H1 (cell line): ENCODE results near the gene ACTR8. TPM values are rescaled to one million over a fixed set of nuclear protein-coding genes. Genes with fewer than 3 reads are reported as not detected.

Experiments used
- CTCF ChIA-PET: fragments of 300-600 bp; sonication (Branson Sonifier 250); formaldehyde crosslinking; loops from one replicate; lab custom pipeline; 2021; ENCODE audit not compliant: partially characterized antibody; lab: Charles Lee
- POLR2A ChIA-PET: fragments of 300-600 bp; sonication (Branson Sonifier 250); formaldehyde crosslinking; loops from one replicate; lab custom pipeline; 2021; ENCODE audit warnings: inconsistent platforms; ENCODE audit not compliant: partially characterized antibody; lab: Charles Lee
- DNase-seq, 2 experiments: peaks; one replicate each; pipeline versions ENCODE4 v3.0.0 to v3.0.0-alpha.2; 2010 to 2022; ENCODE audit warnings: low spot score in 2 of 2, low read depth in 1 of 2, mixed read lengths in 1 of 2
- FAIRE-seq: peaks from 2 replicates; lab custom pipeline; 2011; peaks lifted over from hg19 to GRCh38; lab: Jason Lieb, UNC
- H2AFZ ChIP-seq: 2 replicates; pipeline ENCODE4 v1.8.1; 2012; ENCODE audit warnings: low read length, inconsistent platforms
- H2AK5ac ChIP-seq: 2 replicates; pipeline ENCODE4 v1.6.1; 2013; ENCODE audit warnings: low read depth, low read length
- H2BK120ac ChIP-seq: replicated peaks from 2 replicates; pipeline ENCODE3; 2013; ENCODE audit warnings: low read depth, low read length, inconsistent platforms
- H2BK12ac ChIP-seq: 2 replicates; pipeline ENCODE4 v1.6.1; 2013; ENCODE audit warnings: low read depth, low read length
- H2BK15ac ChIP-seq: 2 replicates; pipeline ENCODE4 v1.6.1; 2013; ENCODE audit warnings: low read length
- H2BK20ac ChIP-seq: 2 replicates; pipeline ENCODE4 v1.6.1; 2013; ENCODE audit warnings: low read length
- H2BK5ac ChIP-seq: 2 replicates; pipeline ENCODE4 v1.6.1; 2013; ENCODE audit warnings: low read depth, low read length
- H3K14ac ChIP-seq: 2 replicates; pipeline ENCODE4 v1.6.1; 2013; ENCODE audit warnings: inconsistent platforms; ENCODE audit not compliant: insufficient read length
- H3K18ac ChIP-seq: 2 replicates; pipeline ENCODE4 v1.6.1; 2013; ENCODE audit warnings: low read length; ENCODE audit errors: extremely low read depth
- H3K23ac ChIP-seq: 2 replicates; pipeline ENCODE4 v1.6.1; 2013; ENCODE audit warnings: inconsistent platforms; ENCODE audit not compliant: insufficient read length
- H3K23me2 ChIP-seq: 2 replicates; pipeline ENCODE4 v1.6.1; 2013; ENCODE audit warnings: low read depth, low read length
- H3K27ac ChIP-seq: 2 replicates; pipeline ENCODE4 v1.6.1; 2011; ENCODE audit warnings: low read depth, low read length, inconsistent platforms
- H3K27me3 ChIP-seq, 4 experiments: replicated peaks in 1 of 4; 1 replicate in 1 of 4; 2 replicates in 3 of 4; pipeline versions ENCODE4 v1.6.1 to v1.8.1; 2011 to 2013; ENCODE audit warnings: low read length in 3 of 4, mild to moderate bottlenecking in 3 of 4, inconsistent platforms in 2 of 4, mixed read lengths in 2 of 4, moderate library complexity in 1 of 4; ENCODE audit not compliant: control insufficient read depth in 3 of 4, insufficient read depth in 3 of 4; ENCODE audit errors: extremely low read depth in 1 of 4
- H3K36me3 ChIP-seq, 4 experiments: 2 replicates each; pipeline versions ENCODE4 v1.6.1 to v1.8.1; 2011 to 2013; ENCODE audit warnings: mild to moderate bottlenecking in 4 of 4, low read length in 3 of 4, moderate library complexity in 2 of 4, control low read depth in 1 of 4, inconsistent platforms in 1 of 4; ENCODE audit not compliant: insufficient read depth in 4 of 4, control insufficient read depth in 2 of 4
- H3K4ac ChIP-seq: replicated peaks from 2 replicates; pipeline ENCODE3; 2013; ENCODE audit warnings: low read length, low read depth, mixed read lengths, inconsistent platforms; ENCODE audit not compliant: insufficient read length
- H3K4me1 ChIP-seq, 4 experiments: replicated peaks in 1 of 4; 1 replicate in 1 of 4; 2 replicates in 3 of 4; pipeline versions ENCODE4 v1.6.1 to v1.8.1; 2011 to 2013; ENCODE audit warnings: low read length in 3 of 4, inconsistent platforms in 2 of 4, mixed read lengths in 1 of 4; ENCODE audit not compliant: insufficient read depth in 4 of 4, control insufficient read depth in 3 of 4
- H3K4me2 ChIP-seq, 2 experiments: 2 replicates each; pipeline versions ENCODE4 v1.6.1 to v1.8.1; 2011 to 2013; ENCODE audit warnings: low read depth in 2 of 2, low read length in 2 of 2, control low read depth in 1 of 2, inconsistent platforms in 1 of 2, mild to moderate bottlenecking in 1 of 2; ENCODE audit not compliant: insufficient read depth in 1 of 2
- H3K4me3 ChIP-seq, 4 experiments: fragments of 200-600, 300-600 bp in 1 of 4; sonication (generic), shearing (Covaris generic), sonication (Bioruptor Twin) in 1 of 4; 2 replicates each; pipeline versions ENCODE4 v1.5.1 to v1.8.1; 2011 to 2016; ENCODE audit warnings: low read length in 4 of 4, low read depth in 3 of 4, control low read depth in 2 of 4, inconsistent platforms in 2 of 4, mild to moderate bottlenecking in 2 of 4, mixed read lengths in 1 of 4, moderate library complexity in 1 of 4; ENCODE audit not compliant: insufficient read depth in 2 of 4; ENCODE audit errors: extremely low read depth in 1 of 4
- H3K56ac ChIP-seq: replicated peaks from 2 replicates; pipeline ENCODE3; 2013; ENCODE audit warnings: low read depth, mild to moderate bottlenecking, mixed read lengths, low read length, inconsistent platforms; ENCODE audit not compliant: insufficient read length
- H3K79me1 ChIP-seq: 2 replicates; pipeline ENCODE4 v1.6.1; 2013; ENCODE audit warnings: low read depth, low read length, control low read depth
- H3K79me2 ChIP-seq, 2 experiments: 2 replicates each; pipeline versions ENCODE4 v1.6.1 to v1.8.1; 2012 to 2013; ENCODE audit warnings: low read length in 2 of 2, mild to moderate bottlenecking in 2 of 2, inconsistent platforms in 1 of 2; ENCODE audit not compliant: insufficient read depth in 2 of 2, control insufficient read depth in 1 of 2
- H3K9ac ChIP-seq, 4 experiments: replicated peaks in 1 of 4; 1 replicate in 1 of 4; 2 replicates in 3 of 4; pipeline versions ENCODE4 v1.6.1 to v1.8.1; 2011 to 2013; ENCODE audit warnings: low read depth in 3 of 4, low read length in 3 of 4, control low read depth in 2 of 4, mild to moderate bottlenecking in 2 of 4, moderate library complexity in 2 of 4, inconsistent platforms in 1 of 4; ENCODE audit errors: extremely low read depth in 1 of 4
- H3K9me3 ChIP-seq, 2 experiments: 2 replicates each; pipeline versions ENCODE4 v1.6.1 to v1.8.1; 2012 to 2013; ENCODE audit warnings: mild to moderate bottlenecking in 2 of 2, moderate library complexity in 2 of 2, control low read depth in 1 of 2, inconsistent platforms in 1 of 2, low read depth in 1 of 2, low read length in 1 of 2, mixed read lengths in 1 of 2; ENCODE audit not compliant: insufficient read depth in 2 of 2
- H4K20me1 ChIP-seq, 2 experiments: replicated peaks in 1 of 2; 2 replicates each; pipeline versions ENCODE3 to v1.8.1; 2011 to 2013; ENCODE audit warnings: inconsistent platforms in 2 of 2, low read length in 2 of 2, mild to moderate bottlenecking in 1 of 2; ENCODE audit not compliant: insufficient read depth in 2 of 2, control insufficient read depth in 1 of 2
- H4K5ac ChIP-seq: 2 replicates; pipeline ENCODE4 v1.6.1; 2013; ENCODE audit warnings: low read length, low read depth, mixed read lengths, inconsistent platforms; ENCODE audit not compliant: insufficient read length
- H4K8ac ChIP-seq: 2 replicates; pipeline ENCODE4 v1.8.0; 2013; ENCODE audit warnings: mild to moderate bottlenecking, moderate library complexity, low read length, inconsistent platforms; ENCODE audit not compliant: insufficient read depth; ENCODE audit errors: extremely low read depth
- H4K91ac ChIP-seq: replicated peaks from 2 replicates; pipeline ENCODE3; 2013; ENCODE audit warnings: low read length, mixed read lengths, inconsistent platforms; ENCODE audit not compliant: insufficient read length
- CBX8 ChIP-seq: fragments of 300-800, 300-1000 bp; sonication (generic); IDR thresholded peaks from 2 replicates; pipeline ENCODE4 v1.7.1; 2016; ENCODE audit warnings: low read depth, low read length, borderline replicate concordance
- GTF2F1 ChIP-seq: IDR thresholded peaks from 2 replicates; pipeline ENCODE4 v1.6.1; 2012; ENCODE audit warnings: low read depth, low read length, improper control_type of control experiment, borderline replicate concordance
- RFX5 ChIP-seq: IDR thresholded peaks from 2 replicates; pipeline ENCODE4 v1.6.1; 2011; ENCODE audit warnings: low read depth, low read length, improper control_type of control experiment, borderline replicate concordance
- RNF2 ChIP-seq: fragments of 200-900, 300-1000 bp; sonication (generic); IDR thresholded peaks from 2 replicates; pipeline ENCODE4 v1.7.1; 2016; ENCODE audit warnings: borderline replicate concordance, low read depth, mild to moderate bottlenecking, antibody characterized with exemption, low read length; ENCODE audit not compliant: poor library complexity, severe bottlenecking; ENCODE audit errors: missing control alignments
- SP1 ChIP-seq: IDR thresholded peaks from 2 replicates; pipeline ENCODE4 v1.6.1; 2011; ENCODE audit warnings: low read depth, low read length
- SP4 ChIP-seq: IDR thresholded peaks from 2 replicates; pipeline ENCODE4 v1.6.1; 2012; ENCODE audit warnings: low read length, inconsistent platforms
- YY1 ChIP-seq: IDR thresholded peaks from 2 replicates; pipeline ENCODE4 v1.6.1; 2011; ENCODE audit warnings: low read depth, mild to moderate bottlenecking, low read length
- WGBS, 2 experiments: shearing (Covaris generic) in 1 of 2; methylation state at CpG; one replicate each; pipeline versions ENCODE4 v1.1.6 to v1.1.7; 2013 to 2015; ENCODE audit warnings: low lambda C conversion rate in 2 of 2, mixed read lengths in 2 of 2, inconsistent platforms in 1 of 2, low coverage in 1 of 2, missing lambda C conversion rate in 1 of 2; ENCODE audit not compliant: insufficient replicate concordance in 2 of 2, insufficient coverage in 1 of 2, insufficient read length in 1 of 2; ENCODE audit errors: extremely low coverage in 1 of 2, missing lambda C conversion rate in 1 of 2; 5-methylcytosine and 5-hydroxymethylcytosine counted together
- polyA plus RNA-seq, 7 experiments: library from polyadenylated mRNA; depleted of rRNA in 3 of 7; stranded (reverse) in 5 of 7; unstranded in 2 of 7; fragments of >200 nt in 5 of 7; fragments of 200-250 nt in 2 of 7; gene quantifications; 1 replicate in 5 of 7; 2 replicates in 1 of 7; 4 replicates in 1 of 7; pipeline versions ENCODE4 v1.2.1 to v1.2.3, GENCODE V29; 2011 to 2013; ENCODE audit warnings: missing spikeins in 2 of 7, mixed read lengths in 2 of 7
- total RNA-seq: library from RNA; stranded (reverse); fragmentation: NEBNext Ultra II Directional; extraction: Animal tissue kit (Norgen Biotek cat#: 25700); gene quantifications from 2 replicates; pipeline ENCODE4 v1.2.1, GENCODE V29; 2021
- TF ChIP-seq, protein P1 (sequence below): IDR thresholded peaks from 2 replicates; pipeline ENCODE4 v1.6.1; 2012; ENCODE audit warnings: inconsistent platforms

Gene ACTR8
- total and polyA plus RNA-seq, 2 of the 8 experiments (the other 6 are each of a cell fraction or from before 2014, with no cell fraction given): 8.3 to 26.9 TPM

DNA sequence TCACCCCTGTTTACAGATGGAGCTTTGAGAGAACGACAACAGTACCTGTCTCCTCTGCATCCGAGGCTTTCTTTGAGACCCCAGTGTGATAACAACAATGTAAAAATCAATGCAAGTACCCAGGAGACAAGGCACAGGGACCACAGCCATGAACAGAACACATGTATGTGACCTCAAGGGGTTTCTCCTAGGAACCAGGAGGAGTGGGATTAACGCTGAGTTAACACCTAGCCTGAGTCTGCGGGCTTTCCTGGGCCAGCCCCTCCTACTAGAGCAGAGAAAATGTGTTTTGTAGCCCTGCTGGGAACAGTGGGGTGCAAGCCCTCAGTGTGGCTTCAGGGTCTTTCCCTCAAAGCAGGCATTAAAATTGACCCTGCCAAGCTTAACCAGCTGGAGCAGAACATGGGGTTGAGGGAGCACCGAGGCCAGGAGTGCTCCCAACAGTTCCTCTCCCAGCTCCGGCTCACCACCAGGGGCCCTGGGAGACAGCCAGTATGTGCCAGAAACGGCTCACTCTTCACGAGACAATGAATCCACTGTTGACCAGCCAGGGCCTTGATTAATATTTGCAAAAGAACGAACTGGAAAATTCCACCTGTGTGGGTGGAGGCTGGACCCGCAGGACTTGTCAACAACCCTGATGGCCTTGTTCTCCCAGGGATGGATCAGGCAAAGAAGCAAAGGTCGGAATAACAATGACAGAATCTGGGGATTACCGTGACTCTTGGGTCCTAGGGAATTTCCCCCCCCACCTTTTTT, 39.3 kb downstream of the ACTR8 start:
- no peak overlapping the region for H3K23ac ChIP-seq
- peaks cover 12% of the 10 kb centered on the region for H3K79me1 ChIP-seq
- peak overlapping the region; percentile 15; the same call in 1 of the 2 replicates for H3K18ac ChIP-seq
- no peak overlapping the region for H2BK12ac ChIP-seq
- H2AK5ac ChIP-seq: no peak overlapping the region; the same call in 1 of the 2 replicates
- H4K5ac ChIP-seq: peak overlapping the region; percentile 10
- H3K27me3 ChIP-seq: peaks cover 3 to 11% (median 9%) of the 10 kb centered on the region in 4 experiments
- FAIRE-seq: no peak
- H2BK5ac ChIP-seq: no peak overlapping the region; the same call in 1 of the 2 replicates
- H2BK20ac ChIP-seq: no peak overlapping the region
- H3K14ac ChIP-seq: no peak overlapping the region
- H3K36me3 ChIP-seq: peaks cover 0 to 6% (median 0%) of the 10 kb centered on the region in 4 experiments; a peak in 1 of 8 replicates
- H4K20me1 ChIP-seq: peaks cover 0 to 2% of the 10 kb centered on the region in 2 experiments
- H3K4me3 ChIP-seq: no peak overlapping the region
- 69% methylated on average over 10 of the region's 12 CpGs; no CpG with 5 or more reads in 1 of the 2 experiments for WGBS, 2 experiments
- CTCF ChIA-PET: interaction anchor here (1.4 to 3.5 kb wide), 3 partner anchors 9 to 10 kb away, joined by 4 to 23 read pairs (median 5); no protein-coding TSS in a partner anchor
- POLR2A ChIA-PET: interaction anchor here (1.1 to 1.5 kb wide), 3 partner anchors 9 to 39 kb away, joined by 3 read pairs; no protein-coding TSS in a partner anchor
- peak overlapping the region; percentile 5 to 24; a peak in 1 of 4 replicates for H3K4me2 ChIP-seq
- H4K8ac ChIP-seq: no peak overlapping the region
- no peak overlapping the region for H2BK15ac ChIP-seq
- no peak overlapping the region for H2AFZ ChIP-seq
- peak in 1 of 2 experiments; percentile 59 for DNase-seq
- peaks cover 10% of the 10 kb centered on the region for H3K23me2 ChIP-seq
- H3K9me3 ChIP-seq: no peaks in the 10 kb centered on the region
- H3K4ac ChIP-seq: peak overlapping the region; percentile 1
- H3K4me1 ChIP-seq: peaks cover 19 to 30% (median 22%) of the 10 kb centered on the region in 4 experiments
- H3K9ac ChIP-seq: no peak overlapping the region; a peak in 1 of 7 replicates
- H4K91ac ChIP-seq: peak overlapping the region; percentile 57
- H3K27ac ChIP-seq: peak overlapping the region; percentile 34; the same call in 1 of the 2 replicates
- H3K79me2 ChIP-seq: 0 out of 4 replicates have a peak, but pooled peaks cover 0 to 3% of the 10 kb centered on the region in 2 experiments
- H2BK120ac ChIP-seq: peak overlapping the region; percentile 66
- H3K56ac ChIP-seq: no peak overlapping the region
- TF ChIP-seq, protein P1, sequence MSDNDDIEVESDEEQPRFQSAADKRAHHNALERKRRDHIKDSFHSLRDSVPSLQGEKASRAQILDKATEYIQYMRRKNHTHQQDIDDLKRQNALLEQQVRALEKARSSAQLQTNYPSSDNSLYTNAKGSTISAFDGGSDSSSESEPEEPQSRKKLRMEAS: 0 out of 2 replicates have a peak, but pooled peaks have one; percentile 2
- no peak for TF ChIP-seq YY1
- TF ChIP-seq RFX5: no peak
- TF ChIP-seq GTF2F1: no peak
- 0 out of 2 replicates have a peak, but pooled peaks have one; percentile 16 for TF ChIP-seq SP1
- no peak for TF ChIP-seq CBX8
- no peak for TF ChIP-seq RNF2
- no peak for TF ChIP-seq SP4
